Limb (tissue), 2 donors: ENCODE data around the gene CHCHD6.

Source experiments
- DNase-seq, 2 donors: peaks; one replicate each; pipeline ENCODE4 v3.0.0-alpha.2; 2016; ENCODE audit errors: extremely low spot score in 2 of 2

CHCHD6 gene

GRCh38 chr3:126703512-126704493 is at the start of gene CHCHD6:
Gene CHCHD6 (plus strand): TSS chr3:126704240. CDS start chr3:126704313, 73 bp downstream.
- peak; percentile 92 to 99 for DNase-seq

- DNase-seq = peak; percentile 56 to 87
Observed at GRCh38 chr3:126654571-126655383, 49.3 kb upstream of the CHCHD6 start, which contains the start of gene TXNRD3. Gene TXNRD3 (minus strand): TSS chr3:126655124.

GRCh38 chr3:126655887-126656286 is 48.2 kb upstream of the CHCHD6 start:
- no peak for DNase-seq

- DNase-seq = no peak
Observed at GRCh38 chr3:126656371-126657134, 47.5 kb upstream of the CHCHD6 start.

- no peak for DNase-seq
Observed at GRCh38 chr3:126657901-126658300, 46.1 kb upstream of the CHCHD6 start.

- DNase-seq = no peak
Observed at GRCh38 chr3:126658584-126658983, 45.5 kb upstream of the CHCHD6 start.

- DNase-seq = no peak
Observed at GRCh38 chr3:126659915-126660886, 43.8 kb upstream of the CHCHD6 start.

- DNase-seq = no peak
Observed at GRCh38 chr3:126661532-126662364, 42.3 kb upstream of the CHCHD6 start.

- no peak for DNase-seq
Observed at GRCh38 chr3:126663257-126663656, 40.8 kb upstream of the CHCHD6 start.

GRCh38 chr3:126663750-126664149 is 40.3 kb upstream of the CHCHD6 start:
- DNase-seq = no peak

GRCh38 chr3:126664591-126665214 is 39.3 kb upstream of the CHCHD6 start:
- no peak for DNase-seq

GRCh38 chr3:126665221-126665936 is 38.7 kb upstream of the CHCHD6 start:
- DNase-seq = no peak

GRCh38 chr3:126665959-126666657 is 37.9 kb upstream of the CHCHD6 start:
- DNase-seq = no peak

- no peak for DNase-seq
Observed at GRCh38 chr3:126666658-126667528, 37.1 kb upstream of the CHCHD6 start.

- no peak for DNase-seq
Observed at GRCh38 chr3:126667631-126668449, 36.2 kb upstream of the CHCHD6 start.
